ENCODE data around the gene PDYN.
"Not testable (repeated sequence)": the region's sequence is repeated elsewhere in the genome, so short reads cannot be mapped to it uniquely, and the experiment has no call there.

DNA sequence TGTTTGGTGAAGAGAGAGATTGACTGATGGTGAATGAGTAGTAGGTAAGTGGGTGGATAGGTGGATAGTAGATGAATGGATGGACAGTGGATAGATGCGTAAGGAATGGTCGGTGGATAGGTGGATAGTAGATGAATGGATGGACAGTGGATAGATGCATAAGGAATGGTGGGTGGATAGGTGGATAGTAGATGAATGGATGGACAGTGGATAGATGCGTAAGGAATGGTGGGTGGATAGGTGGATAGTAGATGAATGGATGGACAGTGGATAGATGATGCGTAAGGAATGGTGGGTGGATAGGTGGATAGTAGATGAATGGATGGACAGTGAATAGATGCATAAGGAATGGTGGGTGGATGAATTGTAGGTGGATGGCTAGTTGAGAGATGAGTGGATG, 42.5 kb upstream of the PDYN start:
- not testable (repeated sequence) for TF ChIP-seq YY1 (IDR thresholded peaks at IDR 0.05; ENCODE audit: insufficient read depth, insufficient read length); ZNF274 (IDR thresholded peaks at IDR 0.05; ENCODE audit: low read depth, low read length)

Measured in NT2/D1 (cell line).